ENCODE results near the gene GRIN2A. TPM values are rescaled to one million over a fixed set of nuclear protein-coding genes. Genes with fewer than 3 reads are reported as not detected.

The GRIN2A gene
- not detected for total RNA-seq

GRCh38 chr16:10182222-10183053 is at the start of gene GRIN2A:
Gene GRIN2A (minus strand): TSS chr16:10182428. CDS start chr16:10180411, 2,017 bp downstream.
- no peak for DNase-seq
- H3K27me3 Mint-ChIP-seq: peaks cover 41% of the 10 kb centered on the region
- H3K9me3 Mint-ChIP-seq: no peaks in the 10 kb centered on the region
- H3K27ac Mint-ChIP-seq: no peak within 1 kb of the TSS
- no peak within 1 kb of the TSS for H3K4me3 Mint-ChIP-seq
- CTCF ChIA-PET: interaction anchor here (1.0 kb wide), 1 partner anchor 909 kb away, joined by 4 read pairs; no protein-coding TSS in a partner anchor
- intact Hi-C loops (cut with micrococcal nuclease): no loop called here
- H3K4me1 Mint-ChIP-seq (ENCODE audit: low read depth): peaks cover 3% of the 10 kb centered on the region
- POLR2A ChIA-PET: no interaction called here
- H3K36me3 Mint-ChIP-seq: no peaks in the 10 kb centered on the region

GRCh38 chr16:10231563-10231962 is 49.3 kb upstream of the GRIN2A start:
- Mint-ChIP-seq H3K27me3 (no peaks in the 10 kb centered on the region), H3K4me1 (ENCODE audit: low read depth) (no peaks in the 10 kb centered on the region), H3K9me3 (peaks cover 24% of the 10 kb centered on the region), H3K36me3 (no peaks in the 10 kb centered on the region), H3K4me3 (no peak overlapping the region), H3K27ac (no peak overlapping the region)
- DNase-seq: no peak
- POLR2A ChIA-PET: no interaction called here
- CTCF ChIA-PET: no interaction called here
- intact Hi-C loops (cut with micrococcal nuclease): no loop called here

GRCh38 chr16:10228779-10229178 is 46.6 kb upstream of the GRIN2A start:
- H3K36me3 Mint-ChIP-seq: no peaks in the 10 kb centered on the region
- H3K4me3 Mint-ChIP-seq: no peak overlapping the region
- POLR2A ChIA-PET: no interaction called here
- intact Hi-C loops (cut with micrococcal nuclease): no loop called here
- H3K4me1 Mint-ChIP-seq (ENCODE audit: low read depth): no peaks in the 10 kb centered on the region
- CTCF ChIA-PET: no interaction called here
- DNase-seq: no peak
- H3K27ac Mint-ChIP-seq: no peak overlapping the region
- H3K27me3 Mint-ChIP-seq: peaks cover 4% of the 10 kb centered on the region
- peaks cover 24% of the 10 kb centered on the region for H3K9me3 Mint-ChIP-seq

GRCh38 chr16:10226987-10227306 is 44.7 kb upstream of the GRIN2A start:
- ChIA-PET POLR2A (no interaction called here), CTCF (no interaction called here)
- Mint-ChIP-seq H3K27me3 (peaks cover 7% of the 10 kb centered on the region), H3K27ac (no peak overlapping the region), H3K4me3 (no peak overlapping the region), H3K9me3 (peaks cover 9% of the 10 kb centered on the region), H3K4me1 (ENCODE audit: low read depth) (no peaks in the 10 kb centered on the region), H3K36me3 (no peaks in the 10 kb centered on the region)
- no peak for DNase-seq
- intact Hi-C loops (cut with micrococcal nuclease): no loop called here

- ChIA-PET POLR2A (no interaction called here), CTCF (no interaction called here)
- intact Hi-C loops (cut with micrococcal nuclease): no loop called here
- Mint-ChIP-seq H3K4me1 (ENCODE audit: low read depth) (no peaks in the 10 kb centered on the region), H3K27me3 (peaks cover 9% of the 10 kb centered on the region), H3K4me3 (no peak overlapping the region), H3K27ac (no peak overlapping the region), H3K9me3 (peaks cover 4% of the 10 kb centered on the region), H3K36me3 (no peaks in the 10 kb centered on the region)
- no peak for DNase-seq
Measured at GRCh38 chr16:10226141-10226986, 44.1 kb upstream of the GRIN2A start.

GRCh38 chr16:10225653-10226052 is 43.4 kb upstream of the GRIN2A start:
- CTCF ChIA-PET: no interaction called here
- POLR2A ChIA-PET: no interaction called here
- H3K4me1 Mint-ChIP-seq (ENCODE audit: low read depth): no peaks in the 10 kb centered on the region
- no peaks in the 10 kb centered on the region for H3K36me3 Mint-ChIP-seq
- no peak overlapping the region for H3K27ac Mint-ChIP-seq
- no peak for DNase-seq
- intact Hi-C loops (cut with micrococcal nuclease): no loop called here
- no peak overlapping the region for H3K4me3 Mint-ChIP-seq
- H3K9me3 Mint-ChIP-seq: no peaks in the 10 kb centered on the region
- peaks cover 9% of the 10 kb centered on the region for H3K27me3 Mint-ChIP-seq

GRCh38 chr16:10224850-10225249 is 42.6 kb upstream of the GRIN2A start:
- intact Hi-C loops (cut with micrococcal nuclease): no loop called here
- no peak overlapping the region for H3K4me3 Mint-ChIP-seq
- H3K4me1 Mint-ChIP-seq (ENCODE audit: low read depth): no peaks in the 10 kb centered on the region
- H3K27ac Mint-ChIP-seq: no peak overlapping the region
- ChIA-PET CTCF (no interaction called here), POLR2A (no interaction called here)
- H3K27me3 Mint-ChIP-seq: peaks cover 9% of the 10 kb centered on the region
- no peak for DNase-seq
- no peaks in the 10 kb centered on the region for H3K36me3 Mint-ChIP-seq
- H3K9me3 Mint-ChIP-seq: no peaks in the 10 kb centered on the region

- no peak overlapping the region for H3K4me3 Mint-ChIP-seq
- DNase-seq: no peak
- H3K36me3 Mint-ChIP-seq: no peaks in the 10 kb centered on the region
- H3K27me3 Mint-ChIP-seq: peaks cover 10% of the 10 kb centered on the region
- H3K27ac Mint-ChIP-seq: no peak overlapping the region
- no peaks in the 10 kb centered on the region for H3K9me3 Mint-ChIP-seq
- ChIA-PET CTCF (no interaction called here), POLR2A (no interaction called here)
- no peaks in the 10 kb centered on the region for H3K4me1 Mint-ChIP-seq (ENCODE audit: low read depth)
- intact Hi-C loops (cut with micrococcal nuclease): no loop called here
Measured at GRCh38 chr16:10220942-10221341, 38.7 kb upstream of the GRIN2A start.

GRCh38 chr16:10219742-10220141 is 37.5 kb upstream of the GRIN2A start:
- Mint-ChIP-seq H3K27ac (no peak overlapping the region), H3K27me3 (peaks cover 9% of the 10 kb centered on the region), H3K4me1 (ENCODE audit: low read depth) (no peaks in the 10 kb centered on the region), H3K36me3 (no peaks in the 10 kb centered on the region), H3K9me3 (no peaks in the 10 kb centered on the region), H3K4me3 (no peak overlapping the region)
- DNase-seq: no peak
- ChIA-PET POLR2A (no interaction called here), CTCF (no interaction called here)
- intact Hi-C loops (cut with micrococcal nuclease): no loop called here

GRCh38 chr16:10218490-10219206 is 36.4 kb upstream of the GRIN2A start:
- POLR2A ChIA-PET: no interaction called here
- Mint-ChIP-seq H3K9me3 (no peaks in the 10 kb centered on the region), H3K4me3 (no peak overlapping the region), H3K36me3 (no peaks in the 10 kb centered on the region), H3K27ac (no peak overlapping the region), H3K4me1 (ENCODE audit: low read depth) (no peaks in the 10 kb centered on the region), H3K27me3 (peaks cover 9% of the 10 kb centered on the region)
- CTCF ChIA-PET: no interaction called here
- DNase-seq: no peak
- intact Hi-C loops (cut with micrococcal nuclease): no loop called here

- peaks cover 9% of the 10 kb centered on the region for H3K27me3 Mint-ChIP-seq
- CTCF ChIA-PET: interaction anchor here (0.8 kb wide), 1 partner anchor 32 kb away, joined by 3 read pairs; no protein-coding TSS in a partner anchor
- H3K4me3 Mint-ChIP-seq: no peak overlapping the region
- no peak for DNase-seq
- no peak overlapping the region for H3K27ac Mint-ChIP-seq
- POLR2A ChIA-PET: no interaction called here
- intact Hi-C loops (cut with micrococcal nuclease): no loop called here
- H3K4me1 Mint-ChIP-seq (ENCODE audit: low read depth): no peaks in the 10 kb centered on the region
- peaks cover 2% of the 10 kb centered on the region for H3K9me3 Mint-ChIP-seq
- no peaks in the 10 kb centered on the region for H3K36me3 Mint-ChIP-seq
Measured at GRCh38 chr16:10213748-10214147, 31.5 kb upstream of the GRIN2A start.

GRCh38 chr16:10210944-10211343 is 28.7 kb upstream of the GRIN2A start:
- no peak for DNase-seq
- ChIA-PET CTCF (no interaction called here), POLR2A (no interaction called here)
- Mint-ChIP-seq H3K27me3 (peaks cover 6% of the 10 kb centered on the region), H3K36me3 (no peaks in the 10 kb centered on the region), H3K9me3 (peaks cover 4% of the 10 kb centered on the region), H3K4me3 (no peak overlapping the region), H3K4me1 (ENCODE audit: low read depth) (no peaks in the 10 kb centered on the region), H3K27ac (no peak overlapping the region)
- intact Hi-C loops (cut with micrococcal nuclease): no loop called here

All from activated CD4-positive, alpha-beta memory T cell treated with anti-CD3 and anti-CD28 coated beads for 36 hours (primary cell).